Measurements from ENCODE around the gene STK25. TPM values are rescaled to one million over a fixed set of nuclear protein-coding genes. Genes with fewer than 3 reads are reported as not detected.
"Not testable (repeated sequence)": the region's sequence is repeated elsewhere in the genome, so short reads cannot be mapped to it uniquely, and the experiment has no call there.

Gene STK25
- total RNA-seq, 1 donor from 2014 or later: 367 TPM

DNA sequence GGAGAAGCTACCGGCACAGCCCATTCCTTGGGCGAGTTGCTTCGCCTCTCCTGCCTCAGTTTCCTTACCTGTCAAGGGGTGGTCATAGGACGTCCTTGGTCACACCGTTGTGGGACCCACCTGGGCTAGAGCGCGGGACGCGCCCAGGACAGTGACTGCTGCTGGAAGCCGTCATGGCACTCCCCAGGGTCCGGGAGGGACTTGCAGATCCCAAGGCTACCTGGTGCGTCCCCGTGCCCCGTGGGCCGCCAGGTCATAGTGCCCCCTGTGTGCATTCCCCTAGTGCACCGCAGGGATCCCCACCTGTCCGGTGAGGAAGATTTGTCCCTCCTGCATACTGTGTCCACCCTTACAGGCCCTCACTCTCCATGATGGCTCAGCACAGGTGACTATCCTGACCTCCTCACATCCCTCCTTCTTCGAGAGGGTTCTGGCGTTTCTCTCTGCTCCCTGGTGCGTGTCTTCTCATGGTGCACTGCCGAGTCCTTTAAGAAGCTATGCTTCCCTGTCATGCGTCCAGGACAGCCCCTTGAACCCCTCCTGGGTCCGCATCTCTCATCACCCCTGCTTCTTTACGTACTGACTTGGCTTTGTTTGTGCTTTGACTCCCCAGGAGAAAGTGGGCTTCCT lies 886 bp upstream of the STK25 start:
- no peak for DNase-seq (ENCODE audit: low read depth in 2 of 2)

DNA sequence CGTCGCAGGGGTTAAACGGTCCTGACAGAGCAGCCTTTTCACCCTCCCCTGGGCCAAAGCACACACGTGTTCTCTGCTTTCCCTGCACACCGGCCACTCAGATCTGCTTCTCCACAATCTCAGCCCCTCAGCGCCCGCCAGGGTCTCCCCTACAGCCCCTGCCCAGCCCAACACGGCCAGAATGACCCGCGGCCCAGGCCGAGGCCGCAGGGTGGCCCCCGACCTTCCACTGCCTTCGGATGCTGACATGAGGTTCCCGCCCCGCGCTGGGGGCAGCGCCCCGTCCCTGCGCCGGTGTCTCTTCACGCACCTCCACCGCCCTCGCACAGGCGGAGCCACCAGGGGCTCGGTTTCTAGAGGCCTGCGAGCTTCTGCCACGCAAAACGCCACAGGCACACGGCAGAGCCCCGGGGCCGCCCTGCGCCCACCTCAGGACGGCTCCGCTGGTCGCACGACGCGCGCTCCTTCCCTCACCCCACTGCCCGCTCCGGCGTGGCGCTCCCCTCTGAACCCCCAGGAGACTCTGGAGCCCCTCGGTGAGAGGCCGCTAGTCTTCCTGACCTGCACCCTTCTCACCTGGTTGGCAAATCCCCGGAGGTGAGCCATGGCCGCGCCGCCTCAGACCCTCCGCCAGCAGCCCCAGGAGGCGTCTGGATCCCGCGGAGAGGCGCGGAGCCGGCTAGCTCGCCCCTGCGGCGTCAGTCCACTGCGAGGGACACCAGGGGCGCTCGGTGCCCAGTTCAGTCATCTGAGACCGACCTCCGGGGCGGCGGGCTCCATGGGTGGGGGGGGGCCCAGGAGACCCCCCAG lies 749 bp downstream of the STK25 start:
- DNase-seq (ENCODE audit: low read depth in 2 of 2): peak; percentile 62 to 74

DNA sequence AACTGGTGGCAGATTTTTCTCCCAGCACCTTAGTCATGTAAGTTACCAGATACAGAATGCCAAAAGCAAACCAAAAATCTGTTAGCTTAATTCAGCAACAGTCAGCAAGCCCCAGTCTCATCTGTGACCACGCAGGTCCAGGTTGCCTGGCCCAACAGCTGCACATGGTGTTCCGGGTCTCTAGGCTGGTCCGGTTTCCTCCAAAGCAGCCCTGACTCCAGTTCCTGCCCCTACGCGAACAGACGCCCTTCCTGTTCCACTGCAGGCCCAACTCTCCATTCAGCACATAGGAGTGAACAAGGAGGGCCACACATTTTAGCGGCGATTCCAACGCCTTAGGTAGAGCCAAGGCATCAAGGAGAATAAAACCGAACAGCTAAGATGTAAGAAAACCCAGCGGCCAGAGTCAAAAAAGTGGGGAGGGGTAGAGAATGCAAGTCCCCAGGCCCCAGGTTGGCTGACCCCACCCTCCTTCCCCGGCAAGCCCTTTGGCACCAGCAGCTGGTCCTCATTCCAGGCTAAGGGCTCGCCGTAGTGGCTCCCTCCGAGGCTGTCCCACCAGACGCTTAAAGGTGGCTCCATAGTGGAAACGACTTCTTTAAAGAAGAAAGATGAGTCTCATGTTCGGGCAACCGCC lies 1.5 kb downstream of the STK25 start:
- peak; percentile 66 to 67 for DNase-seq (ENCODE audit: low read depth in 2 of 2)

DNA sequence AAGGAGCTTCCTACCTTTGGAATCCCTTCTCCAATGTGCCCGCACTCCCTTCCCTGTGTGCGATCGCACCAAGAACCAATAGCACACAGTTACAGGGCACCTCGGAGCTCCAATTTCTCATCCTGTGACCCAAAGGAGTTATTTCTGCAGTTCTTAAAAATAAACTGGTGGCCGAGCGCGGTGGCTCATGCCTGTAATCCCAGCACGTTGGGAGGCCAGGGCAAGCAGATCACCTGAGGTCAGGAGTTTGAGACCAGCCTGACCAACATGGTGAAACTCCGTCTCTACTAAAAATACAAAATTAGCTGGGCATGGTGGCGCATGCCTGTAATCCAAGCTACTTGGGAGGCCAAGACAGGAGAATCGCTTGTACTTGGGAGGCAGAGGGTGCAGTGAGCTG lies 2.1 kb downstream of the STK25 start:
- DNase-seq (ENCODE audit: low read depth in 2 of 2): not testable (repeated sequence)

DNA sequence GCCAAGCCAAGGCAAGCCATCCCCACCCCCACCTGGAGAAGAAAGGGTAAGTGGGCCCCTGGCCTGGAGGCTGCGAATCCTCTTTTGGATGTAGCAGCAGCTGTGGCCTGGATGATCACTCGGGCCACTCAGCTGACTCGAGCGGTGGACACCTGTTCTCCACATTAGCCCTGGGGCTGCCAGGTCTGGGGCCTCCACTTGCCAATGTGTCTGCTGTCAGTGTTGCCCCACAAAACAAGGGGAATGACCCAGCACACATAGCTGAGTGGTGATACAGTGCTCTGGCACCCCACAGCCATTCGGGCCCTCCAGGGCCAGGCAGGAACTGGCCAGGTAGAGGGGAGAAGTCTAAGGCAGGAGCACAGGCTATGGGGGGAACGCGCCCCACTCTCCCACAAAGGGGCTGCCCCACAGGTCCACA lies 2.6 kb downstream of the STK25 start:
- no peak for DNase-seq (ENCODE audit: low read depth in 2 of 2)

DNA sequence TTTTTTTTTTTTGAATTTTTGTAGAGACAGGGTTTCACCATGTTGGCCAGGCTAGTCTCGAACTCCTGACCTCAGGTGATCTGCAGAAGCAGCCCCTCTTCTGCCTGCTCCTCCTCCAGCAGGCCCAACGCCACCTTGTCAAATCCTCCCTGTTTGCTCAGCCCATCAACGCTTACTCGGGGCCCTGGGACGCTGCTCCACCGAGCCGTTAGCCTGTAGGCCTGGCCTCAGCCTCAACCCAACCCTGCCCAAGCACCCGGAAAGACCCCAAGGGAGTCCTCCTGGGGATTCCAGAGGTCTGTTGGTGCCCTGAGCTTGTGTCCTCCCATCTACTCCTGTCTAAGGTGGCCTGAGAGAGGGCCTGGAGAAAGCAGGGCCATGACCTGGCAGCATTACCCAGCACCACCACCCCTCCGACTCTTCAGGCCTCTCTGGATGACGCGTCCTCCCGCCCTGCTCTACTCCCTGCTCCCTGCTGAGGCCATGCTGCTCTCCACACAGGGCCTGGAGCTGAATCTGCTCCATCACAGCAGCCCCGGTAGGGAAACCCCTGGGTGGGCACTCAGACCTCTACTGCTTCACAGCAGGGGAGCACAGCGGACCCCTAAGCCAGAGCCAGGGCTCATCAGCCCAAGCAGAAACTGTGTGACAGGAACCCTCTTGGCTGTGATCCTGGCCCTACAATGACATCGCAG lies 3.2 kb downstream of the STK25 start:
- no peak for DNase-seq (ENCODE audit: low read depth in 2 of 2)

DNA sequence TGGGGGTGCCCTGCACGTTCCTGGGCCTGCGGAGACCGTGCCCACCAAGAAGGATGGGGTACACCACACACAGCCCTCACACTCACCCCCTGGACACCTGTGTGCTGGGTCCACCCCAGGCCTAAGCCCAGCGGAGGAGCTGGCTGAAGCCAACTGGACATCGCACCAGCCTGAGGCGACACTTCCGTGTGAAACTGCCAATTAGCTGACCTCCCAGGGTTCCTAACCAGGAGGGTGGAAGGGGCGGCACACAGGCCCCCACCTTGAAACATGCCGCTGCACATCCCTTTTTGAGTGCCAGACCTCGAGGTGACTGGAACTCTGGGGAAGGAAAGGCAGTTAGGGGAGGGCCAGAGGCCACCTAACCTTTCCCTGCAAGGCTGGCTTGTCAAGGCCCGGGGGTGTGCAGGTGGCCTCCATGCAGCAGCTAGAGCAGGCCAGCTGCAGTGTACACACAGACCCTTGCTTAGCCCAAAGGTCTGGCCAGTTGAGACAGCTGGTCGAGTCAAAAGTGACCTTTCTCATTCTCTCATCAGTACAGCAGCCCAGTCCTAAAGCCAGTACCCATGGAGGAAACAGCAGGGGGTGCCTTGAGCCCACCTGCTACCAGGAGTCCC lies 4.5 kb downstream of the STK25 start:
- no peak for DNase-seq (ENCODE audit: low read depth in 2 of 2)

DNA sequence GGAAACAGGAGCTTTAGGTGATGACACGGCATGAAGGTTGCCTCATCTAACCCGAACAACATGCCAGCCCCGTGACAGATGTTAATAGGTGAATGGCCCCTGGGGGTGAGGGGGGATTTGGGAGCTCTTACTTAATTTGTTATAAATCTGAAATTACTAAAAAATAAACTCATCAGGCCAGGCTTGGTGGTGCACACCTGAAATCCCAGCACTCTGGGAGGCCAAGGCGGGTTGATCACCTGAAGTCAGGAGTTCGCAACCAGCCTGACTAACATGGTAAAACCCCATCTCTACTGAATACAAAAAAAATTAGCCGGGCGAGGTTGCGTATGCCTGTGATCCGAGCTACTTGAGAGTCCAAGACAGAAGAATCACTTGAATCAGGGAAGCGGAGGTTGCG lies 6.1 kb downstream of the STK25 start:
- DNase-seq (ENCODE audit: low read depth in 2 of 2): no peak

DNA sequence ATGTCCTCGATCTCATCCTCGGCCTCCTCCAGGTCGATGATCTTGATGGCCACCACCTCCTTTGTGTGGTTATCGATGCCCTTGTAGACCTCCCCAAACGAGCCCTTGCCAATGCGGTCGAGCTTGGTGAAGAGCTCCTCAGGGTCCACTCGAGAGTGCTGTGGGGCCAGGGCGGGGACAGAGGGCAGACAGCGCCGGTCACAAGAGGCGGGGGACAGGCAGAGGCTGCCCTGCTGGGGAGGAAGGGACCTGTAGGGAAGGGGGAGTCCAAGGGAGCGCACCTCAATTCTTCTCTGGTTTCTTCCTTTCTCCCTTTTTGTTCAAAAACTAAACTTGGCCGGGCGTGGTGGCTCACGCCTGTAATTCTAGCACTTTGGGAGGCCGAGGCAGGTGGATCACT lies 6.8 kb downstream of the STK25 start:
- no peak for DNase-seq (ENCODE audit: low read depth in 2 of 2)

DNA sequence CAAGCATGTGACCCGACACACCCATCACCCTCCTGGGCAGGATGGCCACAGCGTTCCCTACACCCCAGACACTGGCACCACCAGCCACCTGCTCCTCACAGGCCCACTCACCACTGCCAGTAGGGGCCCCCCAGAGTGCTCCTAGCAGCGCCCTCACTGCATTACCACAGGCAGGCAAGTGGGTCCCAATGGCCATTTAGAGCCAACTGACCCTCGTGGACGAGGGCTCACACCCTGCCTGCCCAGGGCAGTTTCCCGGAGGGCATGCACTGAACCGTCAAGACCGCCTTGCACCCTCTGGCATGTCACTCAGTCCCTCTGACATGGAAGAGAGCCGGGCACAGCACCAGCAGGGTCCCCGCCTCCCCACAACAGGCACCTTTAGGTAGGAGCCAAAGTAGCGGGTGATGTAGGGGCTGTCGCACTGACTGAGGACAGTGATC lies 7.3 kb downstream of the STK25 start:
- no peak for DNase-seq (ENCODE audit: low read depth in 2 of 2)

DNA sequence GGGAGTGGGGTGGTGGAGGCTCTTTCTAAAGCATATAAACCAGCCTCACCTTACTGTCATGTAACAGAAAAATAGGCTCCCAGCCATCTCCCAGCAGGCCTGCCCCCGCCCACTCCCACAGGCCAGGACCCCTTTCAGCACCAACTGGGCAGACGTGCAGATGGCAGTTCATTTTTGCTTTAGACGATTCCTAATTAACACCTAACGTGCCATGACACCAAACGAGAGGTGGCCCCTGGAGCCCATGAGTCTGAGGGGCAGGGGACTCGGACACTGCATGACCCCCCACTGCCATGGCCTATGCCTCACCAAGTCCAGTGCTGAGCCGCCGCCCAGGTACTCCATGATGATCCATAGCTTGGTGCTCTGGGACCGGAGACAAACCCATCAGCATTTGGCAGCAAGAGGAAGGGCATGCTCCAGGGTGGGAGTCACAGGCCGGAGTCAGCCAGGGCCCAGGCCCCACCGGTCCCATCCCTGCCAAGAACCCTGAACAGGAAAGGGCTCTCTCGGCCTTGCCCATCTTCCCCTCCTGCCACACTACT lies 7.9 kb downstream of the STK25 start:
- DNase-seq (ENCODE audit: low read depth in 2 of 2): no peak

DNA sequence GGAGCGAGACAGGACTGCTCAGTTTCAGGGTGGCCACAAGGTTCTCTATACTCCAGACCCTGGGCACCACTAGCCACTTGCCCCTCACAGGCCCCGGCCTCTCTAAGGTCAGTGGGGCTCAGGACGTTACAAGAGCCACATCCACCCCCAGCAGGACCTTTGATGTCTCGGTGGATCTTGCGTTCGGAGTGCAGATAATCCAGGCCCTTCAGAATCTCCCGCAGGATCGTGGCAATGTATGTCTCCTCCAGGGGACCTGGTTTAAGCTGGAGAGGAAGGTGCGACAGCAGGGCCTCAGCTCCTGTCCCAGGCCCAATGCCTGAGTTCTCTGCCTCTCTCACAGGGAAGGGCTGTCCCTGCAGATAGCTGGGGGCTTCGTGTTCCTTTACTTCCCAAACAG lies 8.4 kb downstream of the STK25 start:
- DNase-seq (ENCODE audit: low read depth in 2 of 2): no peak

DNA sequence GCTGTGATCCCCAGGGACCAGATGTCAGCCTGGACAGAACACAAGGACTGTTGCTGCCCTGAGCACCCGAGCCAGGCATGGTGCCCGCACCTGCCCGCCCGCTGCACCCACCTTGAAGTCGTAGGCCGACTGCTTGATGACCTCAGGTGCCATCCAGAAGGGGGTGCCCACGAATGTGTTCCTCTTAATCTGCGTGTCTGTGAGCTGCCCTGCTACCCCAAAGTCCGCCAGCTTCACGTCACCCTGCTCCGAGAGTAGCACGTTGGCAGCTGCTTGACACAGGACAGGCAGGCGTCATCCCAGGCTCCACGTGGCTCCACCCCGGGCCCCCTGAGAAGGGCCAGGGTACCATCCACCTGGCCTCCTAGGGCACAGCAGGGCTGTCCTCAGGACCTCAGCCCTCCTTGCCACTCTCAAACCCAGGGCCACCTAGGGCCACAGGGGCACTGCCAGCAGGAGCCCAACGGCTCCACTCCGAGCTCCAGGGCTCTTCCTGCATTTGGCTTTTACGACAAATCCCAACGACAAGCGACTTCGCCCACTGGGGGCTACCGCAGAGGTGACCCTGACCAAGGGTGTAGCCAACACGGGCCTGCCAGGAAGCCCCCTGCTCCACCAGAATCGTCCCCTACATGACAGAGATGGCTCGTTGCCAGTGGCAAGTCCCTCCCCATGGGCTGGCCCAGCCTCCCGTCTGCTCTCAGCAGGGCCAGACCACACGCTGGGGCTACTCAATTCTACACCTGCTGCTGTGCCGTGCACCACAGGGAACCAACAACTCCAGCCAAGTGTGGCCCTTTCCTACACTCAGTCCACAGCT lies 9.0 kb downstream of the STK25 start:
- no peak for DNase-seq (ENCODE audit: low read depth in 2 of 2)

DNA sequence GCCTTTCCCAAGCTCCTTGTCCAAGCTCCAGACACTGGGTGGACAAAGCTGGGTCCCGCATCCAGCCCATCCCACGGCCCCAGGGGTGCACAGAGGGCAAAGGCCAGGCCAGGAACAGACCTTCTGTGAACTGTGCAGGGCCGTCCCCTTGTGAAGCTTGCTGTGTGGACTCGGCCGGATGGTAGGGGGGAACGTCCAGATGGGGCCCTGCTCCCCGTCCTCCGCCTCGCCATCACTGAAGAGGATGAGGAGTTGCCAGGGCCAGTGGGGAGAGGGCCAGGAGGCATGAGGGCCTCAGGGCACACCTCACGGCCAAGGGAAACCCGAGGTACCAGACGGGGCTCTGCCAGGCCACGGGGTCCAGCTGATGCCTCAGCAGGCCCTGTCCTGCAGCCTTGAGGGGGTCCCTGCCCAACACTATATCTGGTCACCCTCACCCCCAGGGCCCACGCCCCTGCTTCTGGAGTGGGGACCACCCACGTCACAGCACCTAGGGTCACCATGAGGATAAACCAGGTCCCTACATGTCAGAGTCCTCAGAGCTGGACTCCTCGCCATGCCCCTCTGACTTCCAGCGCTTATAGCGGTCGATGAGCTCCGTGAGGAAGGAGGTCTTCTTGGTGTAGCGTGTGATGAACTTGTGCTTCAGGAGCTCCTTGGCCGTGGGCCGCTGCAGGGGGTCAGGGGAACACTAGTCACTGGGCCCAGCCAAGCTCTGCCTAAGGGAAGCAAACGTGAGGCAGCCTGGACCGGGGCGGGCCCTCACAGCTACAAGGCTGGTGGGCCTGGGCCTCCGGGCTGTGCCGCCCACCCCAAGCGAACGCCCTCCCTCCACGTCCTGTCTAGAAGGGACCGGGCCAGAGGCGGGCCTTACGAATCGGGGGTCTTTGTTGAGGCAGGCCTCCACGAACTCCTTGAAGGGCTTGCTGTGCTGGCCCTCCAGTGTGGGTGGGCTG lies 10.0 kb downstream of the STK25 start:
- no peak for DNase-seq (ENCODE audit: low read depth in 2 of 2)

DNA sequence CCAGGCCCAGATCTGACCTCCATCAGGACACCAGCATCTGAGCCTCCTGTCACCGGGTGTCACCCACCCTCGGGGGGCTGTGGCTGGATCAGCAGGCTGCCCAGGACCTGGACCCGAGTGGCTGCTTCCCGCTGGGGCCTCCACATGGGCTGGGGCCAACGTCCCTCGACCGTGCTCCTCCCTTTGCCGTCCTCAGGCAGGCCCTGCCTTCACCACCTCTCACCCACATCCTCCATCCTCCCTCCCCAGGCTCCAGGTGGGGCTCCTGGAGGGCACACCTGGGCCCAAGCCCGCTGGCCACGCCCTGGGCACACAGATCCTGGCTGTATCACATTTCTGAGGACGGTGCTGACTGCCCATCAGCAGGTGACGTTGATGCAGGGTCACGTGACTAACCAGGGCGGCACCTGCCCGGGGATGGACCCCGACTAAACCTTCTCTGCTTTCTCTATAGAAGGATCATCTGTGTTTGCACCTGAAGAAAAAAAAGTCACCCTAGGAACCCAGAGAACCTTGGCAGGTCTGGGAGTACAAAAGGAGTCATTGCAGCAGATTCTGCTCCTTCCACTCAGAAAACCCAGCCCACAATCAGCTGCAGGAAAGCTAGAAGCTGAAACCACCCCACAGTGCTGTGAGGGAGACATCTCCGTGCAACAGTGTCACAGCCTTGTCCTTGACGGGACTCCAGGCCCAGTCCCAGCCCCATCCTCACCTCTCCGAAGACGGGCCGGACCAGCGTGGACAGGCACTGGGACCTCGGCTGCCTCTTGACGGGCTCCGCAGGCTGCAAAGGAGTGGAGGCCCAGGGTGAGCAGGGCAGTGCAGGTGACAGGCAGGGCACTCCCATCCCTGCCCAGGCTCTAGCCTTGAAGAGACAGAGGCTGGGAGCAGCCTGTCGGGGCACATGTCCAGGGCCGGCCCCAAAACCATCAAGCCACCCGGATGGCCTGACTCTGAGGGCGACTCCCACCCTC lies 11.2 kb downstream of the STK25 start:
- no peak for DNase-seq (ENCODE audit: low read depth in 2 of 2)

DNA sequence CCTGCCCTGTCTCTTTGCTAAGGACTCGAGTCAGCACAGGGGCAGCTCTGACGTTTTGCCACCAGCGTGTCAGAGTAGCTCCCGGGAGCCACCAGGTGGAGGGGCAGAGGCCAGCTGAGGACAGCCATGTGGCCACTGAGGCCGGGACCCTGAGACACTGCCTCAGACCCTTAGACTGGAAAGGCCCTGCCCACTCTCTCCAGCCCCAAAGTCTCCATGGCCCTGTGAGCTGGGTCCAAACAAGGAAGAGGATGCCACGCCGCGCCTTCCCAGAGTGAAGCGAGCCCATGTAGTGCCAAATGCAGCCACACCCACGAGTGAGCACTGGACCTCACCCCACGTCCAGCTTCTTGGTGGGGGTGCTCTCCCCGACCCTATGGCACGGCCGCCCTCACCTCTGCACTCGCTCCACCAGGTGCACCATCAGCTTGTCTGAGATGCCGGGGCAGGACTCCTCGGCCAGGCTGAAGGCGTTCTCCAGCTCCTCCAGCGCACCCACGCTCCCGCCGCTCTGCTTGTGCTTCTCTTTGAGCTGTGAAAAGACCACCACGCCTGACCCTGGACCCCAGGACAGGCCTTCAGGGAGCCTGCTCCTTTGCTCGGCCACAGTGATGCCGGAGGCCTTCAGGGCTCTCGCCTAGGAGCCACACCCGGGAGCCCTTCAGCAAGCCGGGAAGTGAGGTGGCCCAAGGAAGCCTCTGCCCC lies 12.2 kb downstream of the STK25 start:
- no peak for DNase-seq (ENCODE audit: low read depth in 2 of 2)

Measured in lung microvascular endothelial cell (primary cell).